ENCODE measurements around the gene TRHDE. TPM values are rescaled to one million over a fixed set of nuclear protein-coding genes. Genes with fewer than 3 reads are reported as not detected.

TRHDE gene
- total RNA-seq, 1 experiment from 2014 or later = 5.5 TPM

- H3K27me3 Mint-ChIP-seq (ENCODE audit: low read depth) = no peaks in the 10 kb centered on the region; the same call in 1 of the 2 replicates
- no peak for DNase-seq (ENCODE audit: low spot score)
- H3K36me3 Mint-ChIP-seq = peaks cover 4% of the 10 kb centered on the region
- H3K9me3 Mint-ChIP-seq = peaks cover 18% of the 10 kb centered on the region
- POLR2A ChIA-PET = interaction anchor here (0.5 kb wide), 1 partner anchor 9 kb away, joined by 3 read pairs; no protein-coding TSS in a partner anchor
- ATAC-seq = no peak
- no peak overlapping the region for H3K27ac Mint-ChIP-seq
- CTCF ChIA-PET = no interaction called here
- TF ChIP-seq ATF6 (CRISPR knock-in tag; IDR thresholded peaks at IDR 0.05) = no peak
- no peak for TF ChIP-seq CREB1 (CRISPR knock-in tag; IDR thresholded peaks at IDR 0.05)
- no peak for TF ChIP-seq ZMAT4 (CRISPR knock-in tag; IDR thresholded peaks at IDR 0.05)
- TF ChIP-seq TCF7 (CRISPR knock-in tag; IDR thresholded peaks at IDR 0.05; ENCODE audit: low read depth) = no peak
- TF ChIP-seq USF1 (CRISPR knock-in tag; IDR thresholded peaks at IDR 0.05) = no peak
- no peak for TF ChIP-seq CBFB (CRISPR knock-in tag; IDR thresholded peaks at IDR 0.05; ENCODE audit: low read depth)
- no peak for TF ChIP-seq KAT7 (CRISPR knock-in tag; IDR thresholded peaks at IDR 0.05; ENCODE audit: borderline replicate concordance)
- no peak for TF ChIP-seq GTF2I (CRISPR knock-in tag; conservative IDR thresholded peaks at IDR 0.05)
- TF ChIP-seq RELA (CRISPR knock-in tag; IDR thresholded peaks at IDR 0.05; ENCODE audit: borderline replicate concordance) = no peak
- TF ChIP-seq USF2 (CRISPR knock-in tag; IDR thresholded peaks at IDR 0.05) = no peak
- no peak for TF ChIP-seq TEAD4 (CRISPR knock-in tag; IDR thresholded peaks at IDR 0.05)
- TF ChIP-seq MYBL2 (CRISPR knock-in tag; IDR thresholded peaks at IDR 0.05) = no peak
- TF ChIP-seq ZNF281 (CRISPR knock-in tag; IDR thresholded peaks at IDR 0.05) = no peak
- TF ChIP-seq ATF2 (CRISPR knock-in tag; IDR thresholded peaks at IDR 0.05; ENCODE audit: borderline replicate concordance, low read depth) = no peak
- TF ChIP-seq OVOL2 (CRISPR knock-in tag; IDR thresholded peaks at IDR 0.05; ENCODE audit: borderline replicate concordance) = no peak
- no peak for TF ChIP-seq NR2C2 (CRISPR knock-in tag; IDR thresholded peaks at IDR 0.05)
- no peak for TF ChIP-seq NR3C1 (CRISPR knock-in tag; conservative IDR thresholded peaks at IDR 0.05; ENCODE audit: low read depth)
- TF ChIP-seq SMAD4 (CRISPR knock-in tag; IDR thresholded peaks at IDR 0.05) = no peak
- no peak for TF ChIP-seq SOX15 (CRISPR knock-in tag; IDR thresholded peaks at IDR 0.05)
- no peak for TF ChIP-seq STAT6 (CRISPR knock-in tag; conservative IDR thresholded peaks at IDR 0.05; ENCODE audit: low read depth)
- no peak overlapping the region for H3K4me3 Mint-ChIP-seq
- H3K4me1 Mint-ChIP-seq = no peaks in the 10 kb centered on the region; the same call in 1 of the 2 replicates
Measured at GRCh38 chr12:72256725-72257124, 15.4 kb upstream of the TRHDE start.
